ENCODE data around the gene CDX1.
A peak's percentile ranks its signal among the peaks of the same experiment; 100 is the strongest.

Gene CDX1

DNA sequence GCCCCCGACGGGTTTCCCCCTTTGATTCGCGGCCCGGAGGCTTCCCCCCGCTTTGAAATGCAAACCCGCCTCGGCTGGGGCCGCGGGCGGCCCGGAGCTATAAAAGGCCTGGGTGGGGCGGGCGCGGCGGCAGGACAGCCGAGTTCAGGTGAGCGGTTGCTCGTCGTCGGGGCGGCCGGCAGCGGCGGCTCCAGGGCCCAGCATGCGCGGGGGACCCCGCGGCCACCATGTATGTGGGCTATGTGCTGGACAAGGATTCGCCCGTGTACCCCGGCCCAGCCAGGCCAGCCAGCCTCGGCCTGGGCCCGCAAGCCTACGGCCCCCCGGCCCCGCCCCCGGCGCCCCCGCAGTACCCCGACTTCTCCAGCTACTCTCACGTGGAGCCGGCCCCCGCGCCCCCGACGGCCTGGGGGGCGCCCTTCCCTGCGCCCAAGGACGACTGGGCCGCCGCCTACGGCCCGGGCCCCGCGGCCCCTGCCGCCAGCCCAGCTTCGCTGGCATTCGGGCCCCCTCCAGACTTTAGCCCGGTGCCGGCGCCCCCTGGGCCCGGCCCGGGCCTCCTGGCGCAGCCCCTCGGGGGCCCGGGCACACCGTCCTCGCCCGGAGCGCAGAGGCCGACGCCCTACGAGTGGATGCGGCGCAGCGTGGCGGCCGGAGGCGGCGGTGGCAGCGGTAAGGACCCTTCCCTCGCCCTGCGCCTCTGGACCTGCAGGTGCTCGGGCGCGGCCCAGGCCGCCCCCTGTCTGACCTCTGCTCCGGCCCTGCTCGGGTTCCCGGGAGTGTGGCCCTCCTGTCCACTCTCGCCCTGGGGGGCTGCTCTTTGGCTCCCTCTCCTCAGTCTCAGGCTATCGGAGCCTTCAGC lies at the start of gene CDX1:
Gene CDX1 (plus strand): TSS at position 129 of the 862 bp plus-strand sequence. CDS start 99 bp downstream, at position 228.
- no peak for DNase-seq (ENCODE audit: low read depth in 3 of 3, low spot score in 1 of 3)

DNA sequence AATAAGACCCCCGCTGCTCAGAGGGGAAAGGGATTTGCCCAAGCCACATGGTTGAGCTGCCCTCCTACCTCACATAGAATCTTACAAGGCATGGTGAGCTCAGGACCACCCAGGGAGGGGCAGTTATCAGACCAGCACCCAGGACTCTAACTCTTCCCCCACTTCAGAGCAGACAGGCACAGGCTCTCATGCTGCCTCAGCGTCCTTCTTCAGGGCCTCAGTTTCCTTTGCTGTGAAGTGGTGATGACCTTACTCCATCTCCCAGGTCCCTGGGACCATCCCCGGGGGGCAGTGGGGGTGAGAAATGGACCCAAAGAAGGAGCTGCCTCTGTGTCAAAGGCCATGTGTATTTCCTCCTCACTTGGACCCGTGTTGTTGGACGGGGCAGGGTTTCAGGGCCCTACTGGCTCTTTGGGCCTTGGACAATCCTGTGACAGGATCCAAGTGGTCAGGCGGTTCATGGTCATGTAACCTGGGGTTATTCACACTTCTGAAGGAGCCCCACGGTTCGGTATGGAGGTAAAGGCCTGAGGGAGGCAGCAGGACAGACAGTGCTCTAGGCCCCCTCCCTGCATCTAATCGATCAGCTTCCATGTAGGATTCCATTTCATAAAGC lies 48.5 kb upstream of the CDX1 start:
- no peak for DNase-seq (ENCODE audit: low read depth in 3 of 3, low spot score in 1 of 3)

DNA sequence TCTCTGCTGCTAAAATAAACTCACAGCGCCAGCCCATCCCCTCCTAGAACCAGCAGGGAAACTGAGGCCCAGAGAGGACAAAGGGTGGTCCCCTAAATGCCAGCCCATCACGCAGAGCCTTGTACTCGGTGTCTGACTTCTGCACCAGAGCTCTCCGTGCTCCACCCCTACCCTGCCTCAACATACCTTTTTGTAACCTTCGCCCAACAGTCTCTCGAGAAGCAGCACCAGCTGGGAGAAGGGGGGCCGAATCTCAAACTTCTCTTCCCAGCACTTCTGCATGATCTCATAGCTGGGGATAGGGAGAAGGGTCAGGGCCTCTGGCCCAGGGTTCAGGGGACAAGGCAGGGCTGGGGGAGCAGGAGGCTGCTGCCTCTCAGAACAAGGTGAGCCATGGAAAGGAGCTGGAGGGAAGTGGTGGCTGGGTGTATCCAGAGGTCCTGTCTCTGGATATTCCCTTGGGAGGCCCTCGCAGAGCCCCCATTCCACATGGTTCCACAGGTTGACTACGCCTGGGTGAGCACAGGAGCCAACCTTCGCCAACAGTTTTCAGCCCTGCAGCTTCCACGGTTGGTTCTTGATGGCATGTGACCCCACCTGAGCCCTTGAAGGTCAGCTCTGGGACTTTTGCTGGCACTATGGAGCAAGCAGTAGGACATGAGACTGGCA lies 47.9 kb upstream of the CDX1 start:
- DNase-seq (ENCODE audit: low read depth in 3 of 3, low spot score in 1 of 3) = no peak

DNA sequence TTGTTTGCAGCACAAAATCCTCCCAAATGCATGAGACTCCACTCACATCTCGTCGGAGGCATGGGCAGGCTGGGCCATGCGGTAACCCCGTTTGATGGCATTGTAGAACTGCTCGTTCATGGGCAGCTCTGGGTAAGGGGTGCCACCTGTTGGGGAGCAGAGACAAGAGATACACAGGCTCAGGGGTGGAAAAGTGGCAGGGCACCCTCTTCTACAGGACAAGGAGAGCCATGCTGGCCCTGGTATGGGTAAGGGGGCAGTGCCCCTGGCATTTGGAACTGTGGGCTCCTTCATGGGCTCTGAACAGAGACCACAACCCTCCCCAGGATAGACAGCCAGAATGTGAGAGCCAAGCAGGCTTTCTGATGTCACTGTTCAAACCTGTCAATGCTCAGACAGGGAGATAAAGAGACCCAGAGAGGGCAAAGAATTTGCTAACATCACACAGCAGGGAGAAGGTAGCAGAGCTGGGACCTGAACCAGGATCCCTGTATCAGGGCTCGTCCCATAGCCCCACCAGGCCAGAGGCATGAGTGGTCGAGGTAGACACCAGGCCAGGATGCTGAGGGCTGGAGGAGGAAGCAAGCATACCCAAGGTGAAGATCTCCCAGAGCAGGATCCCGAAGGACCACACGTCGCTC lies 47.0 kb upstream of the CDX1 start:
- no peak for DNase-seq (ENCODE audit: low read depth in 3 of 3, low spot score in 1 of 3)

DNA sequence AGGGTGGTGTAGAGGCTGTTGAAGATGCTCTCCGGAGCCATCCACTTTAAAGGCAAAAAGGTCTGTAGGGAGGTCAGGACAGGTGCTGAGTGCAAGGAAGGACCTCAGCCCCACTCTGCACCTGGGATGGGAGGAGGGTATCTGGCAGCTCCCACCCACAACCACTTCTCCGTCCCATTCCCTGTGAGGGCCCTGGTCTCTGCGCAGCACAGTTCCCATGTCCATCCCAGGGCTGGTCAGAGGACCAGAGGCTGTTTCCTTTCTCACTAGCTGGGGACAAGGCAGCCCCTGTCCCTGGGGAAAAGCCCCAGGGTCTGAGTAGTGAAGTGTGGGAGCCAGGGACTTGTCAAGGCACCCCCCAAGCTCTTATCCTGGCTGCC lies 46.5 kb upstream of the CDX1 start:
- no peak for DNase-seq (ENCODE audit: low read depth in 3 of 3, low spot score in 1 of 3)

DNA sequence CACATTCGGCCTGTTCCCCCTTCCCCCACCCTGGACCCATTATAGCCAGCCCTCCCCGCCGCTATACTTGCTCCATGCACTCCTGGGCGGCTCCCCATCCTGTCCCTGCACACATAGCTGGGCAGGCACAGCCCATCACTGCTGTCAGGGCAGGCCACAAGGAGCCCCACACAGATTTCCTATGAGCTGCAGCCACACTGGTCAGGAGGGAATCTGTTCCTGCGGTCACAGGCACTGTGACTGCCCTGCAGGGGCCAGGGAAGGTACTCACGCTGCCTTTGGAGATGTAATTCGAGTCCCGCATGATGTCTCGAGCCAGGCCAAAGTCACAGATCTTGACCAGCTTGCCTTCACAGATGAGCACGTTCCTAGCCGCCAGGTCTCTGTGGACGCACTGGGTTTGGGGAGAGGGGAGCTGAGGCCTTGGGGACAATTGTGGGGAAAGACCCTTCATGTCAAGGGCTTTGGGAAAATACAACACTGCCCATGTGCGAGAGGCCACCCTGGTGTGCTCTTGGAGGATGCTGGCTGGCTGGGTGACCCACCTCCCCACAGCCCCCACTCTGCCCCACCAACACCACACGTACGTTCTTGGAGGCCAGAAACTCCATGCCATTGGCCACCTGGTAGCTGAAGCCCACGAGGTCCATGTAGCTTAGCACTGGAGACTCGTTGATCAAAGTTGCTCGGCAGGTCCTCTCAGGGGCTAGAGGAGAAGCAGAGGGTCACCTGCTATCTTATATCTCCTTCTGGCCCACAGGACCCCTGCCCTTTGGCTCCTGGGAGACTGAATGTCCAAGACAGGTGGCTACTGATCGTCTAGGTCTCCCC lies 45.7 kb upstream of the CDX1 start:
- DNase-seq (ENCODE audit: low read depth in 3 of 3, low spot score in 1 of 3) = no peak

DNA sequence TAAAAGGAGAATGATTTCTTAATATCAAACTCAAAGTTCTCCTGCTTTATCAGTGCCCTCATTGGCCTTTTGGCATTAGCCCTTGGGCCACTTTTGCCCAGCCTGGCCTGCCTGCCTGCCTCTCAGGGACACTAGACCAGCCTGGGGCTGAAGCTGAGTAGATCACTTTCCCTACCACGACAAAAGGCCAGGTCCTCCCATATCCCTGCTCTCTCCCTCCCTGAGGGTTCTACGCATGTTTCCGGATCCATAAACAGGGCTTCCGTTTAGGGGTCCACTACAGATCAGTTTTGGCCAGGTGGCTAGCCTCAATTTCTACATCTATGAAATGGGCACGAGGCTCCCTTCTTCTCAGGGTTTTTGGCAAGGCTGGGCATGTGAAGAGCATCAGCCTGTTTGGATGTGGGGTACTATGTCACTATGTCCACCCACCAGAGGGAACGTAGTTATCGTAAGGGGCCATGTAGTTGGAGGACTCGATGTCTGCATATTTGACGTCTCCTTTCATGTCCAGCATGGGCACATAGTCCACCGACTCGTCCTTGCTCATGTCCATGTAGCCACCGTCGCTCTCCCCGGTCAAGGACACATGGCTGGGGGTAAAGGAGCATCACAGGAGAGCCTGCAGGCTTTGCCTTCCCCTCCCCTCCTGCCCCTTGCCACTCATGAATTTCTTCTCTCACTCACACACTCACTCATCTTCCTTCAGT lies 45.0 kb upstream of the CDX1 start:
- no peak for DNase-seq (ENCODE audit: low read depth in 3 of 3, low spot score in 1 of 3)

DNA sequence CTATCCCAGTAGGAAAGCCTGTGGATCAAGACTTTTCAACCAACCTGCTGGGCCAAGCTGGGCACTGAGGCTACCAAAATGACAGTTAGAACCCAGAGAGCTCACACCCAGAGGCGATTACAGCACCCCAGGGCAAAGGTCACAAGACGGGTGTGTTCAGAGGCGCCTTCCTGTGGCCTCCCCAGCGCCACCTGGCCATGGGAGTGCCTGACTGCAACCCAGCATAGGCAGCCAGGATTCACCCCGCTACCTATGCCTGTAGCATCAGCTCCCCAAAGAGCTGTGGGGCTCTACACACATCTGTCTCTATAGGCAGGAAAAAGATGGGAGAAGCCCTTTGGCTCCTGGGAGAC lies 44.4 kb upstream of the CDX1 start:
- DNase-seq (ENCODE audit: low read depth in 3 of 3, low spot score in 1 of 3) = no peak

DNA sequence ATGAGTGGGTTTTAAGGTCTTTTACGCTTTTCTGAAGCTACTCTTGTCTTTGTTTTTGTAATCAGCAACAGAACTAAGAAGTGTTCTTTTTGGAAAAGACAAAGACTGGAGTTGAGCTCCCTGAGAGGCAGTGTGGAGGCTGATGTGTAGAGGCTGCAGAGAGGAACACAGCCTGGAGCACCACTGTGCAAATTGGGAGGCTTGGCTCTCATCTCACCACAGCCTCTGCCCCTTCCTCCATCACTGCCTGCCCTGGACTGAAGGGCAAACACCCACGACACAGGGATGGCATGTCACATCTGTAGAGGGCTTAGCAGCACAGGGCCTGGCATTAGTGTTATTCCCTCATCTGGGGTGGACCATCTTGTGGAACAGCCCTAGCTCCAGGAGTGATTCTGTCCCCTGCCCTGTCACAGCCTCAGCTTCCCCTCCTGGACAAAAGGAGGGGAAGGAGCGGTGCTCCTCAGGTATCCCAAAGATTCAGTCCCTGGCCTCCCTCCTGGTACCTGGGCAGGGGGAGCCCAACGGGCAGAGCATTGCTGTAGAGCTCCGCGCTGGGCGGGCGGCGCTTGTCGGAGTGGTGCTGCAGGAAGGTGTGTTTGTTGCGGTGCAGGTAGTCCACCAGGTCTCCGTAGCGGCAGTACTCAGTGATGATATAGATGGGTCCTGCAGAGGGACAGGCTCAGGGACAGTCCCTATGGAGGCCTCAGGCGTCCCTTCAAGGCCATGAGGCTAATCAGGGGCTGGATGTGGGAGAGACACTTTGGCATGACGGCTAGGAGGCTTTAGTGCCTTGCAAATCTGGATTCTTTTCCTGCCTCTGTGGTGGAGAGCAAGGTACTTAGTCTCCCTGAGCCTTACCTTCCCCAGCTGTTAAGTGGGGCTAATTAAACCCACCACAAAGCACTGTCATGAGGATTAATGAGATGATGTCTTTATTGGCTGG lies 43.8 kb upstream of the CDX1 start:
- no peak for DNase-seq (ENCODE audit: low read depth in 3 of 3, low spot score in 1 of 3)

DNA sequence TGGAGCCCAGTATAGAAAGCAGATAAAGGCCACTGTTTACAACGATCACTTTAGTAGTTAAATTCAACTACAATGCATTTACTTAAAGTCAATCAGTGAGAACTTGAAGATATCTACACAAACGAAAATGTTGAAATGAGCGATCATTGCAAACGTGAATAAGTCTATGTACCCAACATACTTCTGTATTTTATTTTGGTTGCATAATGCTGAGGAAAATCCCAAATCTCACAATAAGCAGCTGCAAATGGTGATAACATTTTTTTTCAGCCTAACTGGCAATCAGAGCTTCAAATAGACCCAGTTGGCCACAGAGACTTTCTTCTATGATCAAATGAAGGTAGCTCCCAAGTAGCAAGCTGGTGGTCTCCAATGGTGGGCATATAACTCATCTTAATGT lies 43.0 kb upstream of the CDX1 start:
- no peak for DNase-seq (ENCODE audit: low read depth in 3 of 3, low spot score in 1 of 3)

DNA sequence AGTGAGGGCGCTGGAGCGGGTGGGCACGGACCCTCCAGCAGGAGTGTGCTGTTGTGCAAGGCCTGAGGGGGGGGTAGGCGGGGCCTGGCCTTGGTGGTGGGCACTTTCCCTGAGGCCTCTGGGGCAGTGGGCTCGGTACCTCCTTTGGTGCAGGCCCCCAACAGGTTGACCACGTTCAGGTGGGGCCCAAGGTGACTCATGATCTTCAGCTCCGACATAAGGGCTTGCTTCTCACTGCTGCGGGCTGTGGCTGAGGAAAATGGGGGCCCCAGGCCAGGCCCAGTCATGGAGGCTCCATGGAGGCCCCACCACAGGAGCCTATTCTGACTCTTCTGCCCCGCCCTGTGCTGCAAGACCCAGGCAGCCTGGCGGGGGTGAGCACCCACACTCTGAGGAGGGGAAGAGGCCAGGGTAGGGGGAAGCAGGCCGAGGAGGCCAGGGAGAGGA lies 42.4 kb upstream of the CDX1 start:
- no peak for DNase-seq (ENCODE audit: low read depth in 3 of 3, low spot score in 1 of 3)

DNA sequence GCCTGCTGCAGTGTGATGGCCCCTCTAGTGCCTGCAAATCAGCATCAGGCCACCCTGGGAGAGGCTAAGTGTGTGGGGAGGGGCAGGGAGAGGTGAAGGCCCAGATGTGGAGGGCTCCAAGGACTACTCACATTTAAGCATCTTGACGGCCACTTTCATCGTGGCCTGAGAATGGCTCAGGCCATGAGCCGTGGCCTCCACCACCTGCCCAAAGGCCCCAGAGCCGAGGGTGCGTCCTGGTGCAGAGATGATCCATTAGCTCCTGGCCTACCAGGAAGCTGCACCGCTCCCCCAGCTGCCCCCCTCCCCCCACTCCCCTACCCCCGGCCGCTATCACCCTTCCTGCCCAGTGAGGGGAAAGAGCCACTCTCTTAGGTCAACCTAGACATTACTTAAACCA lies 42.0 kb upstream of the CDX1 start:
- no peak for DNase-seq (ENCODE audit: low read depth in 3 of 3, low spot score in 1 of 3)

DNA sequence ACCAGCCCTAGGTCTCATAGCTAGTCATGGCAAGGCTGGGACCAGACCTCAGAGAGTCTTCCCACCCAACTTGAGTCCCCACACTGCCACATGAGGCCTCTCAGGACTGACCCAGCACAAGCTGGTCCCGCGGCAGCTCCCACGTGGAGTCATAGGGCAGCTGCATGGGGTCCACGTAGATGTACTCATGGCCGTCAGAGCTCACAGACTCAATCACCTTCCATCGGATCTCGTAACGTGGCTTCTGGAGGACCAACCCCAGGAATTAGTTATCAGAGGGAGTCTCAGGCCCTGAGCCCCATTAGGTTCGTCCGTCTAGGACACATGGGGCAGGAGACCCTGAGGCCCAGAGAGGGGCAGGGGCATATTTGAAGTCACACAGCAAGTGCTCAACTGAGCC lies 41.2 kb upstream of the CDX1 start:
- DNase-seq (ENCODE audit: low read depth in 3 of 3, low spot score in 1 of 3) = no peak

DNA sequence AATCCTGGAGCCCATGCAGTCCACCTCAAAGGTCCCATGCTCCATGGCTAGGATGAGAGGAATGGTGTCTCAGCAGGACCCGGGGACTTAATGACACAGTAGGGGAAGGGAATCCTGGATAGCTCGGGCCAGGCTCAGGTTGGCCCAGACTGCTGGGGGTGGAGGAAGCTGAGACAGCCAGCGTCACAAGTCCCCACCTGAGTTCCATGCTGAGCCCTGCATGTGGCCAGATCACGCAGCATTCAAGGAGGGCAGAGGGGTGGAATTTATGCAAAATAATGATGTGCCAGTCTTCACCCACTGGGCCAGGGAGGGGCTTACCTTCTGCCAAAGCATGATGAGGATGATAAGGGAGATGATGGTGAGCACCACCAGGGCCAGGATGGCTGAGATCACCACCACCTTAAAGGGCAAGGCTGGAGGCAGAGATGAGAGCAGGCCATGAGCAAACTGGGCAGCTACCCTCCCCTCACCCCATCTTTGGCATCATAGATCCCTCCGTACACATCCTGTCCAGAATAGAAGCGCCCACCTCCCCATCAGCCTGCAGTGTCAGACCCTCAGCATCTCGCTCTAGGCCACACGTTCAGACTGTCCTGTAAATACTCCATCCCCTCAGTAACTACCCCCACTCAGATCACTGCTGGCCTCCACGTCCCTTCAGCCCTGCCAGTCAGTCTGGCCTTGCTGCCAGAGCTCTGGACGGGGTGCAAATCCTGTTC lies 40.2 kb upstream of the CDX1 start:
- DNase-seq (ENCODE audit: low read depth in 3 of 3, low spot score in 1 of 3) = no peak

DNA sequence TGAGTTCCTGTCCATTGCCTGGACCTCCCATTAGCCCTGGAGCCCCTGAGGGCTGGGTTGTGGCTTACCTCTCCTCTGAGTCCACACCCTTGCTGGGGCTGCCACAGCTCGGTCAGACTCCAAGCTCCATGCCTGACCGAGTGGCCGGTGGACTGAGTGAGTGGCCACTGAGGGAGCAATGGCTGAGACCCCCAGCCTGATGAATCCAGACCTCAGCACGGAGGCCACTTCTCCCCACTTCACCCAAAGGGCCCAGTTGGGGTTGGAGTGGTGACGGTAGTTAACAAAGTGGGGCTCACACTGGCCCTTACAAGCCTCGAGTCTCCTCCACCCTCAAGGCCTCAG lies 39.7 kb upstream of the CDX1 start:
- DNase-seq (ENCODE audit: low read depth in 3 of 3, low spot score in 1 of 3) = no peak

DNA sequence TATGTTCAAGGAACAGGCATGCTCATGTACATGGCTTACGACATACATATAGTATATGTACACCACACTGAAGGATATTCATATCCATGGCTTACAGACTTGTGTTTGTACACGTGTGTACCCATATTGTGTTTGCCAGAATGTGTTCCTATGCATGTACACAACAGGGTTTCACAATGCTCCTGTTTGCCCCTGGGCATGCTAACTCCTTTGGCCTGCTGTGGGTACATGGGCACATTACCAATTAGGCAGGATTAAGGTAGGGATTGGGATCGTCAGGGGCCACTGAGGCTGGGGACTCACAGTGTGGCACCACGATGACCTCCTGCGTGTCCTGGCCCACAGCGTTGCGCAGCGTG lies 37.1 kb upstream of the CDX1 start:
- no peak for DNase-seq (ENCODE audit: low read depth in 3 of 3, low spot score in 1 of 3)

DNA sequence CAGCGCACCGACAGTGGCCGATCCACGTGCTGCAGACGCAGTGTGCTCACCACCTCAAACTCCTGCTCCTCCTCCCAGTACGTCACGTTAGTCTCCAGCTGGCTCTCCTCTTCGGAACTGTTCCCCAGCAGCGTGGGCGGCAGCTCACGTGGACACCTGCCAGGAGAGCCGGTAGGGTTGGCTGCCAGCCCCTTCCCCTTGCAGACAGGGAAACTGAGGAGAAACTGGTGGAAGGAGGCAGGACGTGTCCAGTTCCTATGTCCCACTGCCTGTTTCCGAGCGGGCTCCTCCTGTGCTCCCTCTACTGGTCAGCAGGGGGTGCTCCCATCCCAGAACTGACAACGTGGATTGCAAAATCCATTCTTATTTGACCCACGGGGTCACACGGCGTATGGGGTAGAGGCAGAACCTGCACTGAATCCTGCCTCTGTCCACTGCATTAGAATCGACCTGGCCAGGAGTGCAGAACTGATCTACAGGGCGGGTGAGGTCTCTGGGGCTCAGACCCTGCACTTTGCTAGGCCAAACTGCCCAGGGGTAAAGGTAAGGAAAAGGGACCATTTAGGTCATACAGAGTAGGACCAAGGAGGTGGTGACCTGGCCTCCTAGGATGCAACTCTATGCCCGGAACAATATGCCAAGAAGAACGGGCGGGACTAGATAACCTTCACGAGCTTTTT lies 36.6 kb upstream of the CDX1 start:
- DNase-seq (ENCODE audit: low read depth in 3 of 3, low spot score in 1 of 3) = peak in 1 of 3 donors; percentile 25

DNA sequence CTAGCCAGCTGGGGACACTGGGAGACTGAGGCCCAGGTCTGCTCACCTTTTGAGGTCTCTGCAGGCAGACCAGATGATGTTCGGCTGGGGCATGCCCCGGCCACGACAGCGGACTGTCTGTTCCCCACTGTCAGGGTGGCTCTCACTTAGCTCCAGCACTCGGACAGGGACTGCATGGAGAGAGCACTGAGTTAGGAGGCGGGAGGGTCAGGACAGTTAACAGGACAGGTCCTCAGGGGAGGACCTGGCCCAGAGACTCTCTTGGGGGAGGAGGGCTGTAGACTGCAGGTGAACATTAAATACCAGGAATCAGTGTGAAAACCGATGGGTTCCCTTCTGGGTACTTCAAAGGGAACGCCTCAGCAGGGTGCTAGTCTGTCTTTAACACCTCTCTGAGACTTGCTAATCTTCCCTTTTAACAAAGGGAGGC lies 36.1 kb upstream of the CDX1 start:
- no peak for DNase-seq (ENCODE audit: low read depth in 3 of 3, low spot score in 1 of 3)
